NCI-H2227 treated with DMSO at 0.1 percent for 48 hours (cell line): ENCODE data around the gene VSX1.

ENCODE experiments used
- DNase-seq: peaks from one replicate; lab custom pipeline; 2025; lab: John Stamatoyannopoulos, UW

Gene VSX1

DNA sequence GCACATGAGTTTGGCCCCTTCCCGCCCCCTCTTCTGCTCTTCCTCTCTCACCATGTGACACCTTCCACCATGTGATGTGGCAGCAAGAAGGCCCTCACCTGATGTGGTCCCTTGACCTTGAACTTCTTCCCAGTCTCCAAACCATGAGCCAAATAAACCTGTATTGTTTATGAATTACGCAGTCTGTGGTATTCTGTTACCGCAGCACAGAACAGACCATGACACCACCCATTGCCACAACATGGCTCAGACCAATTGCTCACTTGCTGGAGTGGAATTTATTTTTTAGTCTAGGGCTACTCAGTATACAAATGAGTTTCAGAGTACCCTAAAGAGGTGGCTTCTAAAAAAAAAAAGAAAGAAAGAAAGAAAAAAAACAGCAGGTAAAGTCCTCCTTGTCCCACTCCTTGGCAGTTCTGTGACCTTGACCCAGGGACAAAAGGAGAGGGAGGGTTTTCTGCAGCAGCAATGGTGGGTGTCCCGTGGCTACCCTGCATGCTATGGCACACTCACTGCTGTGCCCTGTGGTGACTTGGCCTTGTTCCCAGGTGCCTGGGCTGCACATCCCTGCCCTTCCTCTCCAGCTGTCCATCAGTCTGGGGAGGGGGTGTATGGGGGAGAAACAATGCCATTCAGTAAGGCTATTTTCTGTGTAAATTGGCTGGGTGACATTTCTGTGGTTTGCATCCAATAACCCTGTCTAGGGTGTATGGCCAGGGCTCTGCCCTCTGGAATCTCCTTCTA lies 5.4 kb upstream of the VSX1 start:
- no peak for DNase-seq

DNA sequence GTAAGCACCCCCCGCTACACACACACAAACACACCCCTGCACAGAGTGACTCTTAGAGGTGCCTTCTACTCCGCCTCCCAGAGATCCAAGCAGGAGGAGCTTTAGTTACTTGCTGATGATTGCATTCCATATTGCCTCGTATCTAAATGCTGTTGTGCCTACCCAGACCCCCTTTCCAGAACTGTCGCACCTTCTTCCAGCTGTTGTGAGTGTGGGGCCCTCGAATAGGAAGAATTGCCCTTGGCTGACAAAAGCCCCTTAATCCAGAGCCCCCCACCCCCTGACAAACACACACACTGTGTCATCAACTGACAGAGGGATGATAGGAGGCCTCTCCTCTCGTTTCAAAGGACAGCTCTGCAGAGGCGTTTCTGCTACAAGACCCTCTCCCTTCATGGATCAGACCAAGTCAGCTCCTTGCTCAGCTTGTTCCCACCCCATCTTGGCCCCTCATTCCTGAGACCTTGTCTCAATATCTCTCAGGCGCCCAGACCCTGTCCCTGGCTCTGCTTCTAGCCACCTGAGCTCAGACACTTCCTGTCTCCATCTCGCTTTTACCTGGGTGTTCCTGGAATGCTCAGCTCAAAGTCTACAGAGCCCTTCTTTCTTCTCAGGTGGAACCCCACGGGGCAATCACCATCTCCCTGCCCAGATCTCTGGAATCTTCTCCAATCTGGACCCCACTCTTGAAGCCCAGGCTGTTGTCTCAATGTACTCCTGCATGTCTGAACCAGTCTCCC lies 4.0 kb upstream of the VSX1 start:
- no peak for DNase-seq

DNA sequence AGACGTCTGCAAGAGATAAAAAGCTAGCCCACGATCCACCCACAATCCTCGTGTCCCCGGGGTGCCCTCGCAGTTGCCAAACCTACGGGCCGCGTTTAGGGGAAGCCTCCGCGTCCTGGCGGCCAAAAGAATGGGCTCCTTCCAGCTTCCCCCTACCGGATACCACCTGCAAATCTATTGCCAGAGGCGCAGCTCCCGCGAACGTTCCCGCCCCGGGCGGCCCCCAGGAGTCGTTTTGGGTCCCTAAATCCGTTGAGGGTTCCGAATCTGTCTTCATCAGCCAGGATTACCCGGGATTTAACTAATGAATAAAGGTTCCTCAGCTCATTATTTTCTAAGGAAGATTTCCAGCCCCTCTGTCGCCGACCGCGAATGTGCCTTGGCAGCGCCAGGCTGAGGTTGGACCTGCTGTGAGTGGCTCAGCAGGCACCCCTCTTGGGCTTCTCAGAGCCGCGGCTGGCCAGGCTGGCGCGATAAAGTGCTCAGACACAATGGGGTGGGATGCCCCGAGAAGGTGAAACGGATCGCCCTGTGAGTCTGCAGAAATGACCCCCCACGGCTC lies 2.8 kb upstream of the VSX1 start:
- no peak for DNase-seq

DNA sequence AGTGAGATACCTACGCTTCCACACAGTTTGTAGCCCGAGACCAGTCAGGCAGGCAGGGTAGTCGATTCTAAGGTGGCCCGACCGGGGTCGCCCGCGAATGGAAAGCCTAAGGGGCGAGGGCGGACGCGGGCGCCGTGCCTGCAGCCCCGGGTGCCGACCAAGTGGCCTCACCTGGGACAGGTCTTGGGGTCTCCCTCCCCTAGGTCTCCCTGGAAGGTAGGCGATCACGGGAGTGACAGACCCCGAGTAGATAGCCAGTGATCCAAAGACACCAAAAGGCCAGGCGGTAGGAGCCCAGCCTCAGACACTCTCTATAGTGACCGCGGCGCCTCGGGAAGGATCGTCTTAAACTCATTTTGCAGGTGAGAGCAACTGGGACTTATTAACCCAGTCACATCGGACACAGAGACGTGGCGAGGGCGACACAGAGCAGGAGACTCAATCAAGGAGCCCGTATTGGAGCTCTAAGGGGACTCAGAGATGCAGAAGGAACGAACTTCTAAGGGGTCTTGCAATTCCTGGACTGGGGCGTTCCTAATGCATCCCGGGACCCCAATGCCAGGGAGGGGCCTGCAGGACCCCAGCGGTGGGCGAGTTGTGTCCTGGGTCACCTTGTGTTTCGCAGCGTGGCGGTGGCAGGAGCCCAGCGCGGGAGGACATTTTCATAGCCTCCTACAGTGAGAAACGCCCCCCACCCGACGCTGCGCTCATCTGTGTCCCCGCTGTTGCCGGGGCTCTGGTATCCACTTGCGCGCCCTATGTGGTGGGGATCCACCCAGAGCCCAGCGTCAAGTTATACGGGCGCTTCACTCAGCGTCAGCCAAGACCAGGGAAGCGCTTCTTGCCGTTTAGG lies 2.1 kb upstream of the VSX1 start:
- DNase-seq: no peak

DNA sequence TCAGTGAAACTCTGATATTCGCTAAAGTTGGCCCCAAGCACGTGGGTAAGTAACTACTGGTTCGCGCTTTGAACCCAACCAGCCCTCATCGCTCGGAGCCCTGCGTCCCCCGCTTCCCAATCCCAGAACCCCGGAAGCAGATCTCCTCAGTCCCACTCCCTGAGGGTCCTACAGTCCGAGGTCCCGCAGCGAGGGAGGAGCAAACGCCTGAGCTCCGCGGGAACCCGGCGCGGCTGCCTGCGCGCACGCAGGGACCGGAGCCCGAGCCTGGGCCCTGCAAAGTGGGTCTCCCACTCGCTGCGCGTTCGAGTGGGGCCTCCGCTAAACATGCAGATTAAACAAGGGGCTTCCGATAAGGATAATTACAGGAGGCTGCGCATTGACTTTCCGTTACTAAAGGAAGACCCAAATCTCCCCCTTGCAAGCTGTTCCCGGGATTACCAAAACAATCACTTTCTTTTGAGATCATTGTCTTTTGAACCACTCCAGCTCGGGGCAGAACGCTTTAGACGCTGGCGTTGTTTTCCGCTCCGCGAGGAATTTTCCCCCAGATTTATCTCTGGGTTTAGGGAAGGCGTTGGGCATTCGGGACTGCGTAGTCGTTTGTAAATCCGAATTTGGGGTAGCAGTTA lies 1.3 kb upstream of the VSX1 start:
- no peak for DNase-seq

DNA sequence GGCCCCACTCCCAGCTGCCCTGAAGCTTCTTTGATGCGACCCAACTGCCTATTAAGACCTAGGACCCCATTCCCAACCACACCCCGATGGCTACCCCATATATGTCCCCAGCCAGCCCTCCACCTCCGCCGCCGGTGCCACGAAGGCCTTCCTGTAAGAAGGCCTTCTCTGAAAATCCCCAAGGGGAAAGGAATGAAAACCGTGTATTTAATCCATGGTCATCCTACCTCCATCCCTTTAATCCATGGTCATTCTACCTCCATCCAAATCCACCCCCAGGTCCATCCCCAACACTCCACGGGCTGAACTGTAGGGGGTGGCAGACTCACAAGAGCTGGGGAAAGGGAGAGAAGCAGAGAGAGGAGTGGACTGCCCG lies 545 bp upstream of the VSX1 start:
- DNase-seq: no peak

DNA sequence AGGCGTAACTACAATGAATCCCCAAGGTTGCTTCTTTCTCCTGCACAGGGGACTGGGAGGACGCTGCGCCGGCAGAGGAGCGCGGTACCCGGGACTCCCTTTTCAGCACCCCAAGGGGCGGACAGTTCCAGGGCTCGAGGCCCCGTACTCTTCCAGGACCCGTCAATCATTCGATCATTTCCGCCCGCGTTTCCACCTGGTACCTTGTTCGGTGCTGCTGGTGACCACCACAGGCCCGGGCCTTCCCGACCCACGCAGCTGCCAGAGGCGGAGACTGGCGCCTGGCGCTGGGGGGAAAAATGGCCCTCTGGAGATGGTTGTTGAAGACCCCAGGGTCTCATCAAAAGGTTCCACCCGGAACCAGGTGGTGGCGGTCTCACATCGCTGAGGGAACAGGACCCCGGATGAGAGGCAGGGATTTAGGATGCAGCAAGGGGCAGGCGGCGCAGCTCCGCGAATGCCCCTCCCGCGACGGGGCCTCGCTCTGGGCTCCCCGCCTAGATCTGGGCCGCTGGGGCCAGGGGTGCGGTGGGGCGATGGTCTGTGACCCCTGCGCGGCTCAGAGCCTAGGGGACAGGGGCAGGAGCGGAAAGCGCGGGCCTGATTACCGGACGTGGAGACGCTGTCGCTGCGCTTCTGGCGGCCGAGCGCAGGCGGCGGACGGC lies 744 bp downstream of the VSX1 start:
- no peak for DNase-seq

DNA sequence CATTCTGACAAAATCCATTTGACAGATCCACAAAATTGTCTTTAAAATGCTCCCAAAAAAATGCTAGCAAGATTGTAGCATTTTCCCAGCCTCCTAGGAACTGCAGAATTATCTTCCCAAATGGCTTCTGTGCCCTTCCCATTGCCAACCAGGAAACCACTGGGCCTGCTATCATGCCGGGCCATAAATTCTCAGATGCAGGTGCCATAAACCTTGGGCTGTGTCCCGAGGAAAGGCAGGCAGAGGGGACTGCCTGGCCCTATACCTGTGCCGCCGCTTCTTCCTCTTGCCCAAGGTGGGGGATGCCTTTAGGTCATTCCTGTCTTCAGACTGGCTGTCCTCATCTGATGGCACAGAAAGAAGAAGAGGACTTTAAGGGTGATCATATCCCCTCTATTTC lies 2.8 kb downstream of the VSX1 start:
- no peak for DNase-seq

DNA sequence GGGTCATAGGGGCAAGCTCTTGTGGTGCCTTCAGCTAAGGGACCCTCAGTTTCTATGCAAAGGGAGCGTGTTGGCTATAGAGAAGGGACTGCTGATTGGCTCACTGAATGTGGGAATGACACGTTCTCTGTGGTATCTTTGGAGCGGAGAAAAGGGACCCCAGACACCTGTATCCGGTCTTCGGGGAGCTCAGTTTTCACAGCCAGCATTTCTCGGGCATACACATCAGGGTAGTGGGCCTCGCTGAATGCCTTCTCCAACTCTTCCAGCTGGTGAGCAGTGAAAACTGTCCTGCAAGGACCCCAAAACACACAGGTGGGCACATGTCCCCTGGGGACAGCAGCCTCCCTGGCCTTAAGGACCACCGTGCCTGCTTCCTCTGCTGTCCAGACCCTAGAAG lies 3.3 kb downstream of the VSX1 start:
- no peak for DNase-seq

DNA sequence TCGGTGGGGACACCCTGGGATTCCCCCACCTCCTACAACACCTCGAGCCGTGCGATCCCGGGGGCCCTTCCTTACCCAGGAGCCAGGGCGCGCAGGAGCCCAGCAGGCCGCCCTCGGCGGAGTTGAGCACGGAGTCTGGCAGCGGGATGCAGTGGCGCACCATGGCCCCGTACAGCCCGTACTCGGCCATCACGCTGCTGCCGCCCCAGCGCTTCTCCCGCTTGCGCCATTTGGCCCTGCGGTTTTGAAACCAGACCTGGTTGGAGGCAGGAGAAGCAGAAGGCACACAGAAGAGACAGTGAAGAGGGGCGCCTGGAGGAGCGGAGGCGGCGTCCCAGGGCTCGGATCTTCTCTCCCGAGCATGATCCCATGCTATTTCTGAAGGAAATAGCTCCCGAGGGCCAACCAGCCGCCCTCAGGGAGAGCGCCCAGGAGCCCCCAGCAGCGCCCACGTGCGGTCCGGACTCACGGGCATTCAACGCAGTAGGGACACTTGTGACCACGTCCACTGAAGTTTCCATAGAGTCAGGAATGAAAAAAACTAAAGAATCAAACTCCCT lies 4.3 kb downstream of the VSX1 start:
- peak; percentile 28 for DNase-seq

DNA sequence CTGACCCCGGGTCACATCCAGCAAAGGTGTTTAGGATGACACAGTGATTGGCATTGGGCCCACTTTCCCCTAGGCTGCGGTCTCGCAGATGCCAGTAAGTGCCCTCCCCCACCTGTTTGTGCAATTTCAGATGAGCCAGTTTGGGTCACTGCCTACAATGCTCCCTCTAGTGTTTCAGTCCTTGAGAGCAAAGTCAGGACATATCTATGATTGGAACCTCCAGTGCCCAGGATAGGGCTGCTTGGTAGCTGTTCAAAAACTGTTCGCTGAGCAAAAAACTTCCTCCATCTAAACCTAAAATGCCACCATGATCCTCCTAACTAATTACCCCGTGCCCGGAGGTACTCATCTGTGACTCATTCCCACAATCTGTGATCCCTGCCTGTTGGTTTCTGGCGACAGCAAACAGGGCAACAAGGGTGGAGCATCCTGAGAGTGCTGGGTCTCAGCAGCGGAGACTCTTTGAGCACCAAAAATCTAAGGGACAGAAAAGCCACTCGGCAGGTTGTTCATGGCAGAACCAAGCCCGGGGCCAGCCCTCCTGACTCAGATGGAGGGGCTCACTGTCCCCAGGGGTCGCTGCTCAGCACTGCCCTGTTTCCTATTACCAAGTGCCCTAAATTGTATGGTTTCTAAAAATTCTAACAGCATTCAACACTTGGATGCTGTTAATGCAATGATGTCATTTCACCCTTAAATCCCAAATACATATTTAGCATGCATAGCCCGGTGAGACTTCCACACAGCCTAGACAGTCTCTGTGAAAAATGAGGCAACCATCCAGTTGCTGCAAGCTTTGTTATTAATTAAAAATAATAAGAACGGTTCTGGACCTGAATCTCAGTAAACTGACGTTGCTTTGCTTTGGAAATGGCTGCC lies 5.0 kb downstream of the VSX1 start:
- DNase-seq: peak; percentile 39

DNA sequence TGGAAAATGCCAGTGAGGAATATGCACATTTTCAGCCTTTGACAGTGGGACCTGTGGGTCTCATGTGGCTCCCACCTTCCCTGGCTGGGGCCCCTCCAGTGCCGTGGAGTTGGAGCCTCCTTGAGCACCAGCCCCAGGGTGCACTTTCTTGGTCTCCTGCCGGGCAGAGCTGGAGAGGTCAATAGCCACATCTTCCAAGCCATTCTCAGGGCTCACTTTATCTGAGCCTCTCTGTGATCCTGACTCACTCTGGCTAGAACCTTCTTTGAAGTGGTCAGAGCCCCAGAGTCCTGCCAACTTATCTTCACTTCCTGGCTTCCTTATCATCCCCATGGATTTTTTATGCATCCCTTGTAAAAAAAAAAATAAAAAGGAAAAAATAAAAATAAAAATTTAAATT lies 5.7 kb downstream of the VSX1 start:
- no peak for DNase-seq

DNA sequence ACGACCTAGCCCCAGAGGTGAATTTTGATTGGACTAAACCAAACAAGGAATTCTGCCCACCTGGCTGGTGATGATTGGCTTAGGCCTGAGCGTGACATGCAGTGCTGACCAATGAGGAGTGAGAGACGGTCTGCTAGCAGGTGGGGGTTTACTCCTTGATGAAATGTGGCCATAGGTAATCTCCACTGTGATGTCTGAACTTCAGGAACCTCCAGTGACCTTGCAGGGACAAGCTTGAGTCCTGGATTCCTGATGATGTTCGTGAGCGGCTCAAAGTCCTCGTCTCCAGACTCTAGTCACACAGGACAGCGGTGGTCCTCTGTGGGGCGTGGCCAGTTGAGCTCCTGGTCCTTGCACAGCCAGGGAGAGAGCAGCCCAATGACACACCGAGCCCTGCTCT lies 8.4 kb downstream of the VSX1 start:
- no peak for DNase-seq

DNA sequence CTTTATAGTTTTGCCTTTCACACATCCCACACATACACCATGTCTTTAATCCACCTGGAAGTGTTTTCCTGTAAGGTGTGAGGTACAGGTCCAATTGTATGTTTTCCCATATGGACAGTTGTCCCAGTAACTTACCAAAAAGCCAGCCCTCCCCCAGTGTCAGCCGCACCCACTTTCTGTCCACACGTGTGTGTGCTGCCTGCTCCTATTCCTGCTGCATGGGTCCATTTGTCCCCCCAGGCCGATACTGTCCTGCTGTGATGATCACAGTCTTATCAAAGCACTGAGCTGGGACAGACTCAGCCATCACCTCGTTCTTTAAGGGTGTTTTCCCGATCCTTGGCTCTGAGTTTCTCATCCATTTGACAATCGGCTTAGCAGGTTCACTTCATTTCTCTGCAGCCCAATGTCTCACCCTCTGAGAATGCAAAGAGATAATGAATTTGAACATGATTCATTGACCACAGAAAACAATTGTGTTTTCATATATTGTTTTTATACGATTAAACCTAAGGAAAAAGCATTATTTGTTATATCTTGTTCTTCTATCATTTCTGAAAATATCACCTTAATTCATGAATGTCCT lies 9.6 kb downstream of the VSX1 start:
- DNase-seq: no peak

DNA sequence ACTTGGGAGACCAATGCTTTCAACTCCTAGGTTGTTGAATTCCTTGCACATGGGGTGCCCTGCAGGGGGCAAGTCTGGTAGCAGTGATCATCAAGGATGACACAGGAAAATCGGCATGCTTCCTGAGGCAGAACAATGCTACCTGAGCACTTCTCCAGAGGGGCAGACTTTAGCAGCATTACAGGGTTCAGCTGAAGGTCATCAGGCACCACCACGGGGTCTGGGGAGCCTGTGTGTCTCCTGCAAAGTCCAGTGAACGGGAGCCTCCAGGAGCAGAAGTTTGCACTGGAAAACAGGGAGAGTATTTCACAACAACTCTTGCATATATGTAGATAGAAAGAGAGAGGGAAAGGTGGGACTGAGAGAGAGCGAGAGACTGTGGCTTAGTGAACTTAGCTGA lies 10.2 kb downstream of the VSX1 start:
- DNase-seq: no peak

DNA sequence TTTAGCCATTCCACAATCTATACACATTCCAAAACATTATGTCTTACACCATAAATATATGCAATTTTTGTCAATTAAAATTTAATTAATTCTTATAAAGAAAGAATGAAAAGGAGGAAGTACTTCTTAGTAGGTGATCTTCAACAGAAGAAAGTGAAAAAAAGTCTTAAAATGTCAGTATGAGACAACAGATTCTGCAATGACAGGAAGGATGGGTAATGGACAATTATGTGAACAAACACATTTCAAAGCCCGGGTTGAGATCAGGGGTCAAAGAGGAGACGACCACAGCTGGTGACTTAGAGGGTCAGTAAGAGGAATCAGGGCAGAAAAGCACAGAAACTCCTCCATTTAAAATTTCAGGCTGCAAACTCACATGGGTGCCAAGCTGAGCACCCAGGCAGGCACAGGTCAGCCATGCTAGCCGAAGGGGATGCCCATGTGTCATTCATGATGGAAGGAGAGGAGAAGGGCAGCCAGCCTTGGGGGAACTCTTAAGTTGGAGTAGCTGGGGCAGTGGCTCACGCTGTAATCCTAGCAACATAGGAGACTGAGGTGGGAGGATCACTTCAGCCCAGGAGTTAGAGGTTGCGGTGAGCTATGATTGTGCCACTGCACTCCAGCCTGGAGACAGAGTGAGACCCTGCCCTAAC lies 11.0 kb downstream of the VSX1 start:
- no peak for DNase-seq

DNA sequence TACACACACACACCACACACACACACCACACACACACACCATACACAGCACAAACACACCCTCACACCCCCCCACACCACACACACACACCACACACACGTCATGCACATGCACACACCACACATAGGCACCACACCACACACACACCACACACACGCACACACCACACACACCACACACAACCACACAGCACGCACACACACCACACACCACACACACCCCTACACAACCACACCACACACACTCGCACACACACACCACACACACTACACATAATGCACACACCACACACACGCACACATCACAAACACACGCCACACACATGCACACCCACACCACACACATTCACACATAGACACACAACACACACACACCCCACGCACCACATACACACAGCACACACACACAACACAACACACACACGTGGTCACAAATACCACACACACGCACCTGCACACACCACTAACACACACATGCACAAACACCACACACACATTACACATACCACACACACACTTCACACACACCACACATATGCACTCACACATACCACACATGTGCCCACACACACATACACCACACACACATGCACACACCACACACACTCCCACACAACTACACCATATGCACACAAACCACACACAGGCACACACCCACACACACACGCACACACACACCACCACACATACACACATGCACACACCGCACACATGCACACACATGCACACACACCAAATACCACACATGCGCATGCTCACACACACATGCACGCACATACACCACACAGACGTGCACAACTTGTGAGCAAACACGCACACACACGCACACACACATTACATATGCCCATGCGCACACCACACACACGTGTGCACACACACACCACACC lies 14.6 kb downstream of the VSX1 start:
- no peak for DNase-seq

DNA sequence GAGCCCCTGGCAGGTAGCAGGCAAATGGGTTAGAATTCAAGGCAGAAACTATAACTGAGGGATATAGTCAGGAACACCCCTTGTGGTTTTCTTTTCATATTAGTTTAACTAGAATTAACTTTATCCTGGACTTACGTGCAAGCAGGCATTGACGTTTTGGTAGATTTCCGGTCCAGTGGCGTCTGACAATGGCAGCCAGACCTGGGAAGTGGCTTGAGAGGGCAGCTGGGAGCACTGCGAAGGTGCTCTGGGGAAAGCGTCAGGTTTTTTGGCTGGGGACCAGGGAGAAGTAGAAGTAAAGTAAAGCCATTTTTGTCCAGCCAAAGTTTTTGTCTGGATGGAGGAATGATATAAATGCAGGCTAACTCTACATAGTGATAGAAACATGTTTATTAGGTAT lies 15.6 kb downstream of the VSX1 start:
- DNase-seq: no peak
